ENCODE data around the gene BOC. TPM values are rescaled to one million over a fixed set of nuclear protein-coding genes. Genes with fewer than 3 reads are reported as not detected.
"Not testable (repeated sequence)": the region's sequence is repeated elsewhere in the genome, so short reads cannot be mapped to it uniquely, and the experiment has no call there.

BOC gene, protein sequence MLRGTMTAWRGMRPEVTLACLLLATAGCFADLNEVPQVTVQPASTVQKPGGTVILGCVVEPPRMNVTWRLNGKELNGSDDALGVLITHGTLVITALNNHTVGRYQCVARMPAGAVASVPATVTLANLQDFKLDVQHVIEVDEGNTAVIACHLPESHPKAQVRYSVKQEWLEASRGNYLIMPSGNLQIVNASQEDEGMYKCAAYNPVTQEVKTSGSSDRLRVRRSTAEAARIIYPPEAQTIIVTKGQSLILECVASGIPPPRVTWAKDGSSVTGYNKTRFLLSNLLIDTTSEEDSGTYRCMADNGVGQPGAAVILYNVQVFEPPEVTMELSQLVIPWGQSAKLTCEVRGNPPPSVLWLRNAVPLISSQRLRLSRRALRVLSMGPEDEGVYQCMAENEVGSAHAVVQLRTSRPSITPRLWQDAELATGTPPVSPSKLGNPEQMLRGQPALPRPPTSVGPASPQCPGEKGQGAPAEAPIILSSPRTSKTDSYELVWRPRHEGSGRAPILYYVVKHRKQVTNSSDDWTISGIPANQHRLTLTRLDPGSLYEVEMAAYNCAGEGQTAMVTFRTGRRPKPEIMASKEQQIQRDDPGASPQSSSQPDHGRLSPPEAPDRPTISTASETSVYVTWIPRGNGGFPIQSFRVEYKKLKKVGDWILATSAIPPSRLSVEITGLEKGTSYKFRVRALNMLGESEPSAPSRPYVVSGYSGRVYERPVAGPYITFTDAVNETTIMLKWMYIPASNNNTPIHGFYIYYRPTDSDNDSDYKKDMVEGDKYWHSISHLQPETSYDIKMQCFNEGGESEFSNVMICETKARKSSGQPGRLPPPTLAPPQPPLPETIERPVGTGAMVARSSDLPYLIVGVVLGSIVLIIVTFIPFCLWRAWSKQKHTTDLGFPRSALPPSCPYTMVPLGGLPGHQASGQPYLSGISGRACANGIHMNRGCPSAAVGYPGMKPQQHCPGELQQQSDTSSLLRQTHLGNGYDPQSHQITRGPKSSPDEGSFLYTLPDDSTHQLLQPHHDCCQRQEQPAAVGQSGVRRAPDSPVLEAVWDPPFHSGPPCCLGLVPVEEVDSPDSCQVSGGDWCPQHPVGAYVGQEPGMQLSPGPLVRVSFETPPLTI
- not detected for total RNA-seq

DNA sequence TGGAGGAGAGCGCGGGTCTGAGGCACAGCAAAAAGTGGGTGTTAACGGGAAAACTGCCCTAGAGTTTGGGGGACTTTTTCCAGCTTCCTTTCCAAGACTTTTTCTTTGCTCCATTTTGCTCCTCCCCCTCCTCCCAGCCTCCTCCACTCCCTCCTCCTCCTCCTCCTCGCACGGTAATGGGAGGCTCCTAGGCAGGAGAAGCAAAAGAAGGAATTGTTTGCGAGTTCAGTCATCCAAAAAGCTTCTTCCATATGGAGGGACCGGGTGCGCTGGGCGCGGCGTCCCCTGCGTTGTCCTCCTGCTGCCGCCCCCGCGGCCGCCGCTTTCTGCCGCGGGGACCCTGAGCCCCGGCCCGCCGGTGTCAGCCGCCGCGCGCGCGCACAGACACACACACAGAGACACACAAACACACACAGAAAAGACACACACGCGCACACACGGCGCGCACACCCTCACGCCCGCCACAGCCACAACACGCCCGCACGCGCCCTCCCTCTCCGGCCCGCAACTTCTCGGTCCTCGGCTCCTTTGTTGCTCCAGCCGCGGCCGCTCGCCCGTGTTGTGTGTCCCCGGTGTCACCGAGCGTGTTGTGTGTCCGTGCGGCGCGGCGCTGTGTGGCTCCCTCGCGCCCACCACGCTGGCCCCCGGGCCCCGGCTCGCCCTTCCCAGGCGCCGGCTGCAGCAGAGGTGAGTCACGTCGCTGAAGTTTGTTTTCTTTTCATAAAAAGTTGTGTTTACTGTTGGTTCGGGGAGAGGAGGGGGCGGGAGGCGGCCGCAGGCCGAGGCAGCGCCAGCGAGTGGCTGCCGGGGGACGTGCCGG, at the start of gene BOC:
Gene BOC (plus strand): TSS at position 228 of the 820 bp plus-strand sequence. CDS start 38,246 bp downstream, outside the sequence.
- intact Hi-C loops (cut with micrococcal nuclease) = no loop called here
- DNase-seq = peak; percentile 25
- Mint-ChIP-seq H3K27me3 (peaks cover 60% of the 10 kb centered on the region), H3K4me3 (peak within 1 kb of the TSS; percentile 64), H3K9me3 (no peaks in the 10 kb centered on the region), H3K4me1 (ENCODE audit: low read depth) (peaks cover 9% of the 10 kb centered on the region), H3K36me3 (no peaks in the 10 kb centered on the region), H3K27ac (no peak within 1 kb of the TSS)
- ChIA-PET CTCF (interaction anchor here (1.7 kb wide), 1 partner anchor 77 kb away, joined by 4 read pairs; no protein-coding TSS in a partner anchor), POLR2A (no interaction called here)

GRCh38 chr3:113161661-113162060, 49.7 kb upstream of the BOC start:
- intact Hi-C loops (cut with micrococcal nuclease) = no loop called here
- no peaks in the 10 kb centered on the region for H3K4me1 Mint-ChIP-seq (ENCODE audit: low read depth)
- H3K27me3 Mint-ChIP-seq = peaks cover 2% of the 10 kb centered on the region
- H3K27ac Mint-ChIP-seq = no peak overlapping the region
- DNase-seq = no peak
- H3K4me3 Mint-ChIP-seq = no peak overlapping the region
- POLR2A ChIA-PET = no interaction called here
- H3K9me3 Mint-ChIP-seq = no peaks in the 10 kb centered on the region
- H3K36me3 Mint-ChIP-seq = no peaks in the 10 kb centered on the region
- CTCF ChIA-PET = no interaction called here

DNA sequence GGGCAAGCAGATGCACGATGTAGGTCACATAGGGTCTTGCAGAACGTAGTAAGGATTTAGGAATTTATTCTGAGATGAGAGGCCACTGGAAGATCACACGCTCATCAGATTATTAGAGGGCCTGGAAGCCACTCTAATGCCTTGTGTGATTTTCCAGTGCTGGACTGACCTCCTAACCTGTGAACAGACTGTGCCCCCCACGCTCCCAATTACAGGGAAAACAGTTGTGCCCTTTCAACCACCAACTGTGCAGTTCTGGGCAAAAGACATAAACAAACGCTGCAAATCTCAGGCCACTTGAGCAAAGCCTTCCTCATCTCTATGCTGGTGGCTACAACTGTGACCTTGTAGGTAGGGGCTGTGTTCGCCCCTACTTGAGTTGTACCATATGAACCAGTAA, 48.2 kb upstream of the BOC start:
- no peak for DNase-seq
- no peak overlapping the region for H3K4me3 Mint-ChIP-seq
- H3K9me3 Mint-ChIP-seq = no peaks in the 10 kb centered on the region
- H3K36me3 Mint-ChIP-seq = no peaks in the 10 kb centered on the region
- H3K4me1 Mint-ChIP-seq (ENCODE audit: low read depth) = no peaks in the 10 kb centered on the region
- ChIA-PET POLR2A (no interaction called here), CTCF (no interaction called here)
- peaks cover 2% of the 10 kb centered on the region for H3K27me3 Mint-ChIP-seq
- intact Hi-C loops (cut with micrococcal nuclease) = no loop called here
- no peak overlapping the region for H3K27ac Mint-ChIP-seq

DNA sequence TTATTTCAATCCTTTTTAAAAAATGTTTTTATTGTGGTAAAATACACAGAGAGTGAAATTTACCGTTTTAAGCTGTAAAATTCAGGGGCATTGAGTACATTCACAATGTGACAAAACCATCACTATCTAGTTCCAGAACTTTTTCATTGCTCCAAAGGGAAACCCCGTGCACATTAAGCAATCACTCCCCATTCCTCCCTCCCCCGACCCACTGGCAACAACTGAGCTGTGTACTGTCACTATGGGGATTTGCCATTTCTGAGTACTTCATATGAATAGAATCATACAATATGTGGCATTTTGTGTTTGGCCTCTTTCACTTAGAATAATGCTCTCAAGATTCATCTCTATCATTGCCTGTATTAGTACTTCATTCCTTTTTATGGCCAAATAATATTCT, 45.5 kb upstream of the BOC start:
- Mint-ChIP-seq H3K9me3 (no peaks in the 10 kb centered on the region), H3K27me3 (peaks cover 2% of the 10 kb centered on the region), H3K36me3 (no peaks in the 10 kb centered on the region), H3K4me3 (no peak overlapping the region), H3K27ac (no peak overlapping the region), H3K4me1 (ENCODE audit: low read depth) (no peaks in the 10 kb centered on the region)
- ChIA-PET POLR2A (interaction anchor here (0.7 kb wide), 1 partner anchor 18 kb away, joined by 4 read pairs; no protein-coding TSS in a partner anchor), CTCF (no interaction called here)
- intact Hi-C loops (cut with micrococcal nuclease) = no loop called here
- DNase-seq = no peak

DNA sequence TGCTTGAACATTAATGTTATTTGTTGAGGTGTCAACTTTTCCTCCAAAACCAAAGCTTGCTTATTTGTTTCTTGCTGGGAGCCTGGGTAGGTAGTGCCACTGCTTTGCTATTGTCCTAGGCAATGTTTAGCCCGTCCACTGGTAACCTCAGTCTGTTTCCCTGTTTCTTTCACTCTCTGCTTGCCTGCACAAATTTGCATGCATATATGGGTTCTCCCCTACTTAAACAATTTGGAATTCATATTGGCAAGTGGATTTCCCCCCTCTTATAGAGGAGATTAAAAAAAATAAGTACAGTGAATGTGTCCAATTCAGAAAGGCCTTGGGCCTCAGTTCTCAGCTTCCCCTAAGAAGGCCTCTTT, 45.0 kb upstream of the BOC start:
- H3K27ac Mint-ChIP-seq = no peak overlapping the region
- intact Hi-C loops (cut with micrococcal nuclease) = no loop called here
- POLR2A ChIA-PET = interaction anchor here (0.7 kb wide), 1 partner anchor 19 kb away, joined by 4 read pairs; no protein-coding TSS in a partner anchor
- no peaks in the 10 kb centered on the region for H3K4me1 Mint-ChIP-seq (ENCODE audit: low read depth)
- no peak for DNase-seq
- no peak overlapping the region for H3K4me3 Mint-ChIP-seq
- peaks cover 2% of the 10 kb centered on the region for H3K27me3 Mint-ChIP-seq
- no peaks in the 10 kb centered on the region for H3K36me3 Mint-ChIP-seq
- CTCF ChIA-PET = no interaction called here
- no peaks in the 10 kb centered on the region for H3K9me3 Mint-ChIP-seq

DNA sequence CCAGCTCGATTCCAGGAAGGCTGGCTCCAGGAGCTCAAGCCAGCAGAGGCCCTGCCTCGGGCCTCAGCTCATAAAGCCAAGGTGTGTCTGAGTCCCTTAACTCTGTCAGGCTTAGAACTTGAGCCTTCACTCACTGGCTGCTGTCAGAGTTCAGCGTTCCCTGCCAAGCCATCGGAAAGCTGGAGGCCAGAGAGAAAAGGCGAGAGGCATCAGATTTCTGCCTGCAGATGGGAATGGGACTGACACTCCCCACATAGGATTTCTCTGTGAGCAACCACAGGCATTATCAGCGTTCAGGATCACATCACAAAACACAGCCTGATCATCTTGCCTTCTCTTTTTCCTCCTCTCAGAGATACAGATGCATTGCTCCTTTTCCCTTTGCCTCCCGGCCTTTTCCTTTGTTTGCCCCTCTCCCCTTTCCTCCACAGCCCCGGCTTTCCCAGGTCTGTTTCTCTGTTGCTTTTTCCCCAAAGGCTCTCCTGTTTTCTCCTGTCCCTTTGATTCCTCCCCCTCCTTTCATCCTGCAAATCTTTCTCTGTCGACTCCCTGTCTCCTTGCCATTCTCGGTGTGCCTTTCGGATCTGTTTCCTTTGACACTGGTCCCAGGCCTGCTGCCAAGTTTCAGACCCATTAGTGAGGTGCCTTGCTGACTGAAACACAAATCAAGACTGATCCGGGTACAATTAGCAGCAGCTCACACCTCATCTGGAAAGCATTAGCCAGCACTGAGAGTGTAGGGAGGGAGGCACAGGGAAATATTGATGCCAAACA, 44.5 kb upstream of the BOC start:
- POLR2A ChIA-PET = no interaction called here
- no peak overlapping the region for H3K4me3 Mint-ChIP-seq
- intact Hi-C loops (cut with micrococcal nuclease) = no loop called here
- H3K36me3 Mint-ChIP-seq = no peaks in the 10 kb centered on the region
- CTCF ChIA-PET = interaction anchor here (0.9 kb wide), 1 partner anchor 132 kb away, joined by 3 read pairs; no protein-coding TSS in a partner anchor
- H3K4me1 Mint-ChIP-seq (ENCODE audit: low read depth) = no peaks in the 10 kb centered on the region
- DNase-seq = no peak
- no peaks in the 10 kb centered on the region for H3K9me3 Mint-ChIP-seq
- peaks cover 2% of the 10 kb centered on the region for H3K27me3 Mint-ChIP-seq
- H3K27ac Mint-ChIP-seq = no peak overlapping the region

GRCh38 chr3:113167825-113168801, 43.2 kb upstream of the BOC start:
- Mint-ChIP-seq H3K27me3 (peaks cover 2% of the 10 kb centered on the region), H3K4me3 (no peak overlapping the region), H3K36me3 (no peaks in the 10 kb centered on the region), H3K9me3 (no peaks in the 10 kb centered on the region), H3K27ac (no peak overlapping the region), H3K4me1 (ENCODE audit: low read depth) (no peaks in the 10 kb centered on the region)
- ChIA-PET POLR2A (no interaction called here), CTCF (interaction anchor here (0.9 kb wide), 1 partner anchor 133 kb away, joined by 3 read pairs; no protein-coding TSS in a partner anchor)
- DNase-seq = no peak
- intact Hi-C loops (cut with micrococcal nuclease) = no loop called here

- DNase-seq = no peak
- Mint-ChIP-seq H3K27me3 (no peaks in the 10 kb centered on the region), H3K4me1 (ENCODE audit: low read depth) (no peaks in the 10 kb centered on the region), H3K36me3 (no peaks in the 10 kb centered on the region), H3K9me3 (no peaks in the 10 kb centered on the region), H3K27ac (no peak overlapping the region), H3K4me3 (no peak overlapping the region)
- POLR2A ChIA-PET = no interaction called here
- intact Hi-C loops (cut with micrococcal nuclease) = no loop called here
- CTCF ChIA-PET = no interaction called here
These were observed 41.4 kb upstream of the BOC start for GRCh38 chr3:113169891-113170452.

GRCh38 chr3:113170771-113171170, 40.6 kb upstream of the BOC start:
- Mint-ChIP-seq H3K4me3 (no peak overlapping the region), H3K9me3 (no peaks in the 10 kb centered on the region), H3K4me1 (ENCODE audit: low read depth) (no peaks in the 10 kb centered on the region), H3K27ac (no peak overlapping the region), H3K36me3 (no peaks in the 10 kb centered on the region), H3K27me3 (no peaks in the 10 kb centered on the region)
- intact Hi-C loops (cut with micrococcal nuclease) = no loop called here
- ChIA-PET POLR2A (no interaction called here), CTCF (no interaction called here)
- DNase-seq = no peak

DNA sequence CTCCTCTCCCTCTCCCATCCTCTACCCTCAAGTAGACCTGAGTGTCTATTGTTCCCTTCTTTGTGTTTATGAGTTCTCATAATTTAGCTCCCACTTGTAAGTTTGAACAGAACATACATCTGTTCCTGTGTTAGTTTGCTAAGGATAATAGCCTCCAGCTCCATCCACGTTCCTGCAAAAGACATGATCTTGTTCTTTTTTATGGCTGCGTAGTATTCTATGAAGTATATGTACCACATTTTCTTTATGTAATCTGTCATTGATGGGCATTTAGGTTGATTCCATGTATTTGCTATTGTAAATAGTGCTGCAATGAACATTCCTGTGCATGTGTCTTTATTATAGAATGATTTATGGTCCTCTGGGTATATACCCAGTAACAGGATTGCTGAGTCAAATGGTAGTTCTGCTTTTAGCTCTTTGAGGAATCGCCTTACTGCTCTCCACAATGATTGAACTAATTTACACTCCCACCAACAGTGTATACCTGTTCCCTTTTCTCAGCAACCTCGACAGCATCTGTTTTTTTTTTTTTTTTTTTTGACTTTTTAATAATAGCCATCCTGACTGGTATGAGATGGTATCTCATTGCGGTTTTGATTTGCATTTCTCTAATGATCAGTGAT, 39.6 kb upstream of the BOC start:
- H3K9me3 Mint-ChIP-seq; DNase-seq; intact Hi-C loops (cut with micrococcal nuclease); POLR2A ChIA-PET; CTCF ChIA-PET; H3K27me3 Mint-ChIP-seq; H3K4me1 Mint-ChIP-seq (ENCODE audit: low read depth); H3K36me3 Mint-ChIP-seq; H3K4me3 Mint-ChIP-seq; H3K27ac Mint-ChIP-seq: not testable (repeated sequence)
